IMR-90 (cell line): Measurements from ENCODE around the gene PNMA8B. TPM values are rescaled to one million over a fixed set of nuclear protein-coding genes. Genes with fewer than 3 reads are reported as not detected.

ENCODE experiments used
- ATAC-seq: fragments of 200-7000 bp; cut with Tn5 transposase; 2 replicates; pipeline ENCODE4 v1.9.1; 2020; ENCODE audit warnings: low read depth, mild to moderate bottlenecking, moderate library complexity
- BruUV-seq: library from RNA; stranded (reverse); fragments of 400-500 nt; replicated peaks from 2 replicates; lab custom pipeline; 2021; lab: Mats Ljungman, UMichigan
- CTCF ChIA-PET: fragments of 300-600 bp; formaldehyde crosslinking; extraction: SDS; loops from one replicate; lab custom pipeline; 2021; ENCODE audit warnings: antibody characterized with exemption; lab: Yijun Ruan, JAX
- POLR2A ChIA-PET: fragments of 300-600 bp; sonication (Branson Sonifier 250); formaldehyde crosslinking; loops from one replicate; lab custom pipeline; 2022; ENCODE audit warnings: antibody characterized with exemption; ENCODE audit not compliant: unreplicated experiment; lab: Charles Lee
- DNase-seq: peaks from one replicate; pipeline ENCODE4 v3.0.0; 2013
- H2AFZ ChIP-seq: replicated peaks from 2 replicates; pipeline ENCODE3; 2013; ENCODE audit warnings: low read length, mild to moderate bottlenecking; ENCODE audit not compliant: poor library complexity
- H2AK5ac ChIP-seq: 2 replicates; pipeline ENCODE4 v1.6.1; 2013; ENCODE audit warnings: low read depth, low read length, inconsistent platforms
- H2AK9ac ChIP-seq: replicated peaks from 2 replicates; pipeline ENCODE3; 2013; ENCODE audit warnings: mild to moderate bottlenecking, low read depth, low read length, moderate library complexity; ENCODE audit not compliant: poor library complexity
- H2BK120ac ChIP-seq: 2 replicates; pipeline ENCODE4 v1.6.1; 2013; ENCODE audit warnings: low read depth, low read length, inconsistent platforms
- H2BK15ac ChIP-seq: 3 replicates; pipeline ENCODE4 v1.6.1; 2013; ENCODE audit warnings: low read depth, low read length, inconsistent platforms
- H2BK20ac ChIP-seq: 2 replicates; pipeline ENCODE4 v1.6.1; 2013; ENCODE audit warnings: low read depth, mild to moderate bottlenecking, inconsistent platforms, low read length, moderate library complexity
- H2BK5ac ChIP-seq: 2 replicates; pipeline ENCODE4 v1.6.1; 2013; ENCODE audit warnings: mild to moderate bottlenecking, low read depth, low read length, inconsistent platforms; ENCODE audit not compliant: poor library complexity, severe bottlenecking
- H3K14ac ChIP-seq: replicated peaks from 2 replicates; pipeline ENCODE4 v1.6.1; 2013; ENCODE audit warnings: low read depth, low read length, inconsistent platforms
- H3K18ac ChIP-seq: 2 replicates; pipeline ENCODE4 v1.6.1; 2013; ENCODE audit warnings: low read depth, low read length, control low read depth
- H3K23ac ChIP-seq: 2 replicates; pipeline ENCODE4 v1.6.1; 2013; ENCODE audit warnings: low read depth, low read length, inconsistent platforms
- H3K27ac ChIP-seq: 2 replicates; pipeline ENCODE4 v1.5.1; 2013; ENCODE audit warnings: mild to moderate bottlenecking, control low read depth, low read length; ENCODE audit not compliant: insufficient read depth
- H3K27me3 ChIP-seq: 2 replicates; pipeline ENCODE4 v1.6.1; 2013; ENCODE audit warnings: low read length; ENCODE audit not compliant: control insufficient read depth, insufficient read depth
- H3K36me3 ChIP-seq: 2 replicates; pipeline ENCODE4 v1.6.1; 2013; ENCODE audit warnings: low read length, mixed read lengths; ENCODE audit not compliant: control insufficient read depth, insufficient read depth
- H3K4ac ChIP-seq: 2 replicates; pipeline ENCODE4 v1.6.1; 2013; ENCODE audit warnings: low read depth, low read length, inconsistent platforms
- H3K4me1 ChIP-seq: 2 replicates; pipeline ENCODE4 v1.6.1; 2013; ENCODE audit warnings: low read length, mixed read lengths; ENCODE audit not compliant: control insufficient read depth, insufficient read depth
- H3K4me2 ChIP-seq: 2 replicates; pipeline ENCODE4 v1.6.1; 2013; ENCODE audit warnings: low read depth, mild to moderate bottlenecking, control low read depth, low read length, moderate library complexity
- H3K4me3 ChIP-seq: 2 replicates; pipeline ENCODE4 v1.5.1; 2013; ENCODE audit warnings: low read depth, mild to moderate bottlenecking, control low read depth, low read length, moderate library complexity; ENCODE audit not compliant: insufficient read depth
- H3K56ac ChIP-seq: 2 replicates; pipeline ENCODE4 v1.6.1; 2013; ENCODE audit warnings: low read length, inconsistent platforms; ENCODE audit not compliant: insufficient read depth; ENCODE audit errors: extremely low read depth
- H3K79me1 ChIP-seq, 2 experiments: 2 replicates each; pipeline ENCODE4 v1.6.1; 2013; ENCODE audit warnings: low read length in 2 of 2, inconsistent platforms in 1 of 2, low read depth in 1 of 2
- H3K9ac ChIP-seq: 2 replicates; pipeline ENCODE4 v1.6.1; 2013; ENCODE audit warnings: low read depth, low read length, control low read depth
- H3K9me1 ChIP-seq: 2 replicates; pipeline ENCODE4 v1.6.1; 2013; ENCODE audit warnings: low read length, inconsistent platforms; ENCODE audit not compliant: insufficient read depth
- H3K9me3 ChIP-seq: 2 replicates; pipeline ENCODE4 v1.6.1; 2013; ENCODE audit warnings: low read length; ENCODE audit not compliant: control insufficient read depth, insufficient read depth
- H4K20me1 ChIP-seq: 2 replicates; pipeline ENCODE4 v1.6.1; 2013; ENCODE audit warnings: low read length, inconsistent platforms; ENCODE audit not compliant: insufficient read depth
- H4K5ac ChIP-seq: 2 replicates; pipeline ENCODE4 v1.6.1; 2013; ENCODE audit warnings: mild to moderate bottlenecking, low read depth, low read length, control low read depth
- H4K8ac ChIP-seq, 2 experiments: 2 replicates each; pipeline ENCODE4 v1.6.1; 2013; ENCODE audit warnings: low read depth in 2 of 2, low read length in 2 of 2, control low read depth in 1 of 2, inconsistent platforms in 1 of 2
- H4K91ac ChIP-seq: 2 replicates; pipeline ENCODE4 v1.6.1; 2013; ENCODE audit warnings: low read depth, low read length, inconsistent platforms; ENCODE audit not compliant: insufficient read depth
- BHLHE40 ChIP-seq: fragments of 150-350 bp; IDR thresholded peaks from 2 replicates; pipeline ENCODE4 v1.6.1; 2016; ENCODE audit warnings: mild to moderate bottlenecking, low read depth, low read length
- CHD1 ChIP-seq: IDR thresholded peaks from 2 replicates; pipeline ENCODE4 v1.6.1; 2012; ENCODE audit warnings: low read depth, low read length, improper control_type of control experiment
- ELK1 ChIP-seq: fragments of 150-350 bp; IDR thresholded peaks from 2 replicates; pipeline ENCODE4 v1.6.1; 2016; ENCODE audit warnings: low read depth, mild to moderate bottlenecking, low read length, moderate library complexity, borderline replicate concordance
- FOS ChIP-seq: fragments of 150-350 bp; IDR thresholded peaks from 2 replicates; pipeline ENCODE4 v1.6.1; 2016; ENCODE audit warnings: low read depth, low read length
- MAFK ChIP-seq: IDR thresholded peaks from 2 replicates; pipeline ENCODE4 v1.6.1; 2012; ENCODE audit warnings: low read depth, low read length, improper control_type of control experiment
- MAZ ChIP-seq: IDR thresholded peaks from 2 replicates; pipeline ENCODE4 v1.6.1; 2012; ENCODE audit warnings: low read depth, mild to moderate bottlenecking, low read length, improper control_type of control experiment, moderate library complexity, borderline replicate concordance
- MXI1 ChIP-seq: IDR thresholded peaks from 2 replicates; pipeline ENCODE4 v1.6.1; 2012; ENCODE audit warnings: low read depth, mild to moderate bottlenecking, low read length, moderate library complexity, borderline replicate concordance
- POLR2A ChIP-seq: IDR thresholded peaks from 2 replicates; pipeline ENCODE4 v1.6.1; 2012; ENCODE audit warnings: mild to moderate bottlenecking, low read depth, low read length
- RAD21 ChIP-seq: IDR thresholded peaks from 2 replicates; pipeline ENCODE4 v1.6.1; 2012; ENCODE audit warnings: low read length, improper control_type of control experiment
- RFX5 ChIP-seq: IDR thresholded peaks from 2 replicates; pipeline ENCODE4 v1.8.0; 2012; ENCODE audit warnings: low read depth, mild to moderate bottlenecking, low read length, moderate library complexity
- SMC3 ChIP-seq: fragments of 150-350 bp; IDR thresholded peaks from 2 replicates; pipeline ENCODE4 v1.6.1; 2016; ENCODE audit warnings: low read depth, mild to moderate bottlenecking, antibody characterized with exemption, low read length, moderate library complexity
- USF2 ChIP-seq: fragments of 150-350 bp; IDR thresholded peaks from 2 replicates; pipeline ENCODE4 v1.6.1; 2017; ENCODE audit warnings: mild to moderate bottlenecking, antibody characterized with exemption, low read length, low read depth
- WGBS, 2 experiments: methylation state at CpG; one replicate each; pipeline versions ENCODE4 v1.1.5 to v1.1.7; 2013; ENCODE audit warnings: missing lambda C conversion rate in 2 of 2; ENCODE audit not compliant: insufficient read length in 1 of 2; ENCODE audit errors: extremely low coverage in 2 of 2; 5-methylcytosine and 5-hydroxymethylcytosine counted together
- dilution Hi-C: fragments of 300-500 bp; cut with HindIII; formaldehyde crosslinking; loops from one replicate; pipeline ENCODE4 v1.14.3; 2018; ENCODE audit warnings: low sequenced_read_pairs; ENCODE audit not compliant: unreplicated experiment
- in situ Hi-C: fragments of 300-500 bp; cut with MboI; formaldehyde crosslinking; loops from 3 replicates; pipeline ENCODE4 v1.14.3; 2019; ENCODE audit warnings: low sequenced_read_pairs, inconsistent platforms, mixed read lengths
- intact Hi-C: fragments of 100-400 bp; cut with micrococcal nuclease; formaldehyde crosslinking; loops from 2 replicates; pipeline ENCODE4 v1.10.0; 2022
- polyA plus RNA-seq, 3 experiments: library from polyadenylated mRNA; depleted of rRNA; stranded (reverse); fragments of >200 nt; gene quantifications; 2 replicates each; pipeline ENCODE4 v1.2.3, GENCODE V29; 2012; ENCODE audit warnings: low replicate concordance in 1 of 3
- total RNA-seq: library from RNA; depleted of rRNA; stranded (reverse); fragments of >200 nt; gene quantifications from 2 replicates; pipeline ENCODE4 v1.2.3, GENCODE V29; 2012

PNMA8B gene
- total and polyA plus RNA-seq, 2 of the 4 experiments (the other 2 are of a cell fraction): 0.12 to 0.18 TPM

- Histone ChIP-seq H3K4me1 (no peaks in the 10 kb centered on the region), H3K79me1 (no peaks in the 10 kb centered on the region), H3K56ac (no peak overlapping the region), H3K9me3 (no peaks in the 10 kb centered on the region), H3K27ac (no peak overlapping the region), H2BK5ac (no peak overlapping the region), H3K4me3 (no peak overlapping the region), H4K8ac (no peak overlapping the region), H2BK120ac (no peak overlapping the region), H4K91ac (no peak overlapping the region), H4K20me1 (no peaks in the 10 kb centered on the region), H4K5ac (no peak overlapping the region), H2BK20ac (no peak overlapping the region), H3K18ac (no peak overlapping the region), H3K9ac (no peak overlapping the region), H3K27me3 (peaks cover 41% of the 10 kb centered on the region), H3K4ac (no peak overlapping the region), H3K36me3 (no peaks in the 10 kb centered on the region), H2AK9ac (no peak overlapping the region), H2AK5ac (no peak overlapping the region), H2BK15ac (no peak overlapping the region), H2AFZ (no peak overlapping the region), H3K23ac (no peak overlapping the region), H3K14ac (no peak overlapping the region), H3K4me2 (no peak overlapping the region), H3K9me1 (no peaks in the 10 kb centered on the region)
- dilution Hi-C loops: no loop called here
- BruUV-seq: no TSS peak
- in situ Hi-C loops: no loop called here
- DNase-seq (no peak), ATAC-seq (no peak)
- ChIA-PET CTCF (no interaction called here), POLR2A (no interaction called here)
- intact Hi-C loops: no loop called here
- 84% methylated on average over 58 of the region's 67 CpGs; no CpG with 5 or more reads in 1 of the 2 experiments for WGBS, 2 experiments
- TF ChIP-seq FOS (no peak), SMC3 (no peak), RAD21 (no peak), POLR2A (no peak), RFX5 (no peak), MAZ (no peak), MAFK (no peak), CHD1 (no peak), BHLHE40 (no peak), USF2 (no peak), ELK1 (no peak), MXI1 (no peak)
Observed at GRCh38 chr19:46494146-46494940, 1.3 kb downstream of the PNMA8B start.
